GM12878 (cell line): ENCODE measurements around the gene PERP. TPM values are rescaled to one million over a fixed set of nuclear protein-coding genes. Genes with fewer than 3 reads are reported as not detected.

ENCODE experiments used
- ATAC-seq: fragments of 200-7000 bp; cut with Tn5 transposase; 3 replicates; pipeline ENCODE4 v1.9.1; 2020; ENCODE audit warnings: mild to moderate bottlenecking, moderate library complexity
- BruUV-seq: library from RNA; stranded (reverse); fragments of 400-500 nt; replicated peaks from 2 replicates; lab custom pipeline; 2021; lab: Mats Ljungman, UMichigan
- CTCF ChIA-PET: fragments of 300-600 bp; sonication (Branson Sonifier 250); formaldehyde crosslinking; extraction: SDS; loops from one replicate; lab custom pipeline; 2021; ENCODE audit warnings: inconsistent platforms; lab: Yijun Ruan, JAX
- POLR2A ChIA-PET: fragments of 350-600 bp; formaldehyde crosslinking; extraction: SDS; loops from one replicate; lab custom pipeline; 2021; ENCODE audit warnings: inconsistent platforms; lab: Charles Lee
- RAD21 ChIA-PET: fragments of 300-600 bp; sonication (Branson Sonifier 250); formaldehyde crosslinking; loops from one replicate; lab custom pipeline; 2023; ENCODE audit warnings: antibody characterized with exemption; ENCODE audit not compliant: unreplicated experiment; lab: Charles Lee
- SMC1A ChIA-PET: fragments of 300-600 bp; sonication (Branson Sonifier 250); formaldehyde crosslinking; loops from one replicate; lab custom pipeline; 2023; ENCODE audit not compliant: unreplicated experiment, uncharacterized antibody; lab: Charles Lee
- DNase-seq: peaks from one replicate; pipeline ENCODE4 v3.0.0-alpha.2; 2011; ENCODE audit warnings: low read depth, low spot score
- FAIRE-seq: peaks from 3 replicates; lab custom pipeline; 2011; peaks lifted over from hg19 to GRCh38; lab: Jason Lieb, UNC
- H2AFZ ChIP-seq: 2 replicates; pipeline ENCODE4 v1.6.0; 2011; ENCODE audit warnings: low read depth, low read length, control low read depth; ENCODE audit not compliant: control insufficient read depth
- H3K27ac ChIP-seq: 2 replicates; pipeline ENCODE4 v1.5.1; 2011; ENCODE audit warnings: control low read depth; ENCODE audit not compliant: control insufficient read depth, insufficient read depth
- H3K27me3 ChIP-seq, 2 experiments: replicated peaks in 1 of 2; 2 replicates each; pipeline versions ENCODE4 v1.6.0 to v1.6.1; 2011; ENCODE audit warnings: low read length in 1 of 2; ENCODE audit not compliant: control insufficient read depth in 2 of 2, insufficient read depth in 2 of 2
- H3K36me3 ChIP-seq, 2 experiments: 2 replicates each; pipeline ENCODE4 v1.5.1; 2011; ENCODE audit warnings: low read length in 1 of 2; ENCODE audit not compliant: control insufficient read depth in 2 of 2, insufficient read depth in 2 of 2
- H3K4me1 ChIP-seq: 2 replicates; pipeline ENCODE4 v1.6.1; 2011; ENCODE audit warnings: mild to moderate bottlenecking, low read length, moderate library complexity, mixed read lengths; ENCODE audit not compliant: control insufficient read depth, insufficient read depth
- H3K4me2 ChIP-seq: 2 replicates; pipeline ENCODE4 v1.6.0; 2011; ENCODE audit warnings: control low read depth; ENCODE audit not compliant: control insufficient read depth, insufficient read depth
- H3K4me3 ChIP-seq: fragments of 200-600 bp; sonication (generic); 2 replicates; pipeline ENCODE4 v1.5.1; 2016
- H3K79me2 ChIP-seq: 2 replicates; pipeline ENCODE4 v1.6.0; 2011; ENCODE audit warnings: low read length; ENCODE audit not compliant: control insufficient read depth, insufficient read depth
- H3K9ac ChIP-seq: 2 replicates; pipeline ENCODE4 v1.8.0; 2011; ENCODE audit warnings: low read length, control low read depth, mixed read lengths; ENCODE audit not compliant: control insufficient read depth, insufficient read depth
- H3K9me3 ChIP-seq: replicated peaks from 3 replicates; pipeline ENCODE4 v1.5.1; 2011; ENCODE audit warnings: mild to moderate bottlenecking, low read length; ENCODE audit not compliant: control insufficient read depth, insufficient read depth
- H4K20me1 ChIP-seq: 2 replicates; pipeline ENCODE4 v1.6.0; 2011; ENCODE audit not compliant: control insufficient read depth, insufficient read depth
- MEF2B ChIP-seq: fragments of 450-650 bp; IDR thresholded peaks from 2 replicates; pipeline ENCODE4 v1.6.1; 2018; ENCODE audit warnings: mild to moderate bottlenecking, moderate library complexity; ENCODE audit not compliant: partially characterized antibody, poor library complexity, severe bottlenecking
- WGBS: methylation state at CpG from one replicate; pipeline ENCODE4 v1.1.6; 2016; ENCODE audit warnings: low lambda C conversion rate; ENCODE audit not compliant: insufficient replicate concordance, insufficient coverage; ENCODE audit errors: missing lambda C conversion rate; 5-methylcytosine and 5-hydroxymethylcytosine counted together
- in situ Hi-C: fragments of 300-500 bp; cut with MboI; formaldehyde crosslinking; loops from 9 replicates; pipeline ENCODE4 v1.14.3; 2018; ENCODE audit warnings: mixed read lengths
- intact Hi-C: fragments of 100-400 bp; cut with micrococcal nuclease; formaldehyde crosslinking; loops from one replicate; pipeline ENCODE4 v1.14.2; 2022; ENCODE audit not compliant: unreplicated experiment
- polyA plus RNA-seq, 11 experiments: library from polyadenylated mRNA; depleted of rRNA in 4 of 11; unstranded in 6 of 11; stranded (reverse) in 5 of 11; fragments of >200 nt; fragmentation: Nextera tagmentation in 4 of 11; fragmentation: Illumina TruSeq in 1 of 11; extraction: Ambion mirVana in 4 of 11; extraction: Trizol in 1 of 11; gene quantifications; 1 replicate in 1 of 11; 2 replicates in 10 of 11; pipeline versions ENCODE4 v1.2.1 to v1.2.3, GENCODE V29; 2011 to 2016; ENCODE audit warnings: inconsistent platforms in 2 of 11, missing spikeins in 2 of 11, low read depth in 1 of 11
- total RNA-seq, 4 experiments: library from RNA; depleted of rRNA in 3 of 4; stranded (reverse); fragments of >200 nt in 3 of 4; fragmentation: Illumina TruSeq in 1 of 4; extraction: Trizol in 1 of 4; gene quantifications; 2 replicates each; pipeline versions ENCODE4 v1.2.1 to v1.2.3, GENCODE V29; 2013 to 2021
- TF ChIP-seq, protein P1 (sequence below), 3 experiments: IDR thresholded peaks in 2 of 3; conservative IDR thresholded peaks in 1 of 3; 2 replicates each; pipeline ENCODE4 v1.5.1; 2011; ENCODE audit warnings: low read depth in 3 of 3, low read length in 3 of 3, mild to moderate bottlenecking in 3 of 3, control low read depth in 2 of 3, moderate library complexity in 2 of 3, inconsistent platforms in 1 of 3, mixed read lengths in 1 of 3; ENCODE audit not compliant: control insufficient read depth in 2 of 3, insufficient read depth in 1 of 3; ENCODE audit errors: extremely low read depth in 1 of 3

The PERP gene
- total and polyA plus RNA-seq, 10 of the 15 experiments (the other 5 are each of a cell fraction or from before 2014, with no cell fraction given), result 0.37 to 2.4 (median 0.75) TPM

DNA sequence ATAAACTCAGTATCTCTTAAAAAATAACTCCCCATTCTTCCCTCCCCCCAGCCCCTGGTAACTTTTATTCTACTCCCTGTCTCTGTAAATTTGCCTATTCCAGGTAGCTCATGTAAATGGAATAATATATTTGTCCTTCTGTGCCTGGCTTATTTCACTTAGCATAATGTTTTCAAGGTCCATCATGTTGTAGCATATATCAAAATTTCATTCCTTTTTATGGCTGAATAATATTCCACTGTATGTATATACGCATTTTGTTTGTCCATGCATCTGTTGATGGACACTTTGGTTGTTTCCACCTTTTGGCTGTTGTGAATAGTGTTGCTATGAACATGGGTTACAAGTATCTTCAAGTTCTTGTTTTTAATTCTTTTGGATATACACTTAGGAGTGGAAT is 13.0 kb downstream of the PERP start (continued):
- TF ChIP-seq, protein P1, sequence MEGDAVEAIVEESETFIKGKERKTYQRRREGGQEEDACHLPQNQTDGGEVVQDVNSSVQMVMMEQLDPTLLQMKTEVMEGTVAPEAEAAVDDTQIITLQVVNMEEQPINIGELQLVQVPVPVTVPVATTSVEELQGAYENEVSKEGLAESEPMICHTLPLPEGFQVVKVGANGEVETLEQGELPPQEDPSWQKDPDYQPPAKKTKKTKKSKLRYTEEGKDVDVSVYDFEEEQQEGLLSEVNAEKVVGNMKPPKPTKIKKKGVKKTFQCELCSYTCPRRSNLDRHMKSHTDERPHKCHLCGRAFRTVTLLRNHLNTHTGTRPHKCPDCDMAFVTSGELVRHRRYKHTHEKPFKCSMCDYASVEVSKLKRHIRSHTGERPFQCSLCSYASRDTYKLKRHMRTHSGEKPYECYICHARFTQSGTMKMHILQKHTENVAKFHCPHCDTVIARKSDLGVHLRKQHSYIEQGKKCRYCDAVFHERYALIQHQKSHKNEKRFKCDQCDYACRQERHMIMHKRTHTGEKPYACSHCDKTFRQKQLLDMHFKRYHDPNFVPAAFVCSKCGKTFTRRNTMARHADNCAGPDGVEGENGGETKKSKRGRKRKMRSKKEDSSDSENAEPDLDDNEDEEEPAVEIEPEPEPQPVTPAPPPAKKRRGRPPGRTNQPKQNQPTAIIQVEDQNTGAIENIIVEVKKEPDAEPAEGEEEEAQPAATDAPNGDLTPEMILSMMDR (IDR thresholded peaks at IDR 0.05 in 2 of 3, conservative IDR thresholded peaks at IDR 0.05 in 1 of 3; ENCODE audit: control insufficient read depth in 2 of 3, extremely low read depth in 1 of 3, insufficient read depth in 1 of 3, low read depth in 3 of 3, low read length in 3 of 3), result no peak

DNA sequence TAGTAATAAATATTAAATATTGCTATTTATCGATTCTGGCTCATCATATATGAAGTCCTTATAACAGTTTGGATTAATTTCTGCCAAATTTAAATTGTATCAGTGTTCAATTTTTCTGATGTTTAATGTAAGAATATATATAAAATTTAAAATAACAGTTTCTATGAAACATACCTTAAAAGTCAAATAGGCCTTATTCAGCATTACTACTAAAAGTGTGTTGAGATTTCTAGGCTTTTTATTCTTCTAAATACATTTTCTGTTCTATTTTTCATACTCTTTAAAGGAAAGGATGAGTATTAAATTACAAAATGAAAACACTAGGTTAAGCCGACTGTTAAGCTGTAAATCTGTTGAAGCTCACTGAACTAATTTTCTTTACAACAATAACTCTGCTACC is 13.6 kb downstream of the PERP start:
- no peaks in the 10 kb centered on the region for H3K36me3 ChIP-seq
- in situ Hi-C loops (no loop called here), intact Hi-C loops (no loop called here)
- no peak for FAIRE-seq
- no peak overlapping the region for H3K9ac ChIP-seq
- no TSS peak for BruUV-seq
- no peak overlapping the region for H3K4me2 ChIP-seq
- H3K4me1 ChIP-seq, result no peaks in the 10 kb centered on the region
- H3K4me3 ChIP-seq, result no peak overlapping the region
- POLR2A ChIA-PET, result no interaction called here
- no peak overlapping the region for H3K27ac ChIP-seq
- DNase-seq, result no peak
- no peak for TF ChIP-seq MEF2B
- no peaks in the 10 kb centered on the region for H4K20me1 ChIP-seq
- WGBS, result 50% methylated on average over 2 of the region's 2 CpGs
- SMC1A ChIA-PET, result interaction anchor here (1.5 kb wide), 1 partner anchor 13 kb away, joined by 4 read pairs; no protein-coding TSS in a partner anchor
- no peaks in the 10 kb centered on the region; the same call in 2 of the 3 replicates for H3K9me3 ChIP-seq
- RAD21 ChIA-PET, result no interaction called here
- CTCF ChIA-PET, result interaction anchor here (0.7 to 1.4 kb wide), 2 partner anchors 87 to 89 kb away, joined by 3 to 8 read pairs; no protein-coding TSS in a partner anchor
- no peaks in the 10 kb centered on the region for H3K79me2 ChIP-seq
- H3K27me3 ChIP-seq, result peaks cover 0 to 8% of the 10 kb centered on the region in 2 experiments; a peak in 3 of 4 replicates
- no peak overlapping the region for H2AFZ ChIP-seq
- no peak for ATAC-seq
